Esophagus muscularis mucosa (tissue), 4 donors: ENCODE data around the gene ARHGAP21.

ENCODE experiments used
- EP300 ChIP-seq: sonication (generic); formaldehyde crosslinking; IDR thresholded peaks from one replicate; pipeline ENCODE4 v1.6.1; 2017; ENCODE audit warnings: antibody characterized with exemption
- POLR2A ChIP-seq: fragments of 450-650 bp; IDR thresholded peaks from one replicate; pipeline ENCODE4 v1.6.1; 2017; ENCODE audit warnings: antibody characterized with exemption, moderate library complexity, mild to moderate bottlenecking, low read depth
- TF ChIP-seq, protein P1 (sequence below), 3 experiments: fragments of 200-600 bp in 2 of 3; fragments of 450-650 bp in 1 of 3; sonication (generic) in 2 of 3; IDR thresholded peaks; one replicate each; pipeline ENCODE4 v1.5.1; 2017 to 2019; ENCODE audit warnings: antibody characterized with exemption in 3 of 3, mild to moderate bottlenecking in 2 of 3, moderate library complexity in 1 of 3

DNA sequence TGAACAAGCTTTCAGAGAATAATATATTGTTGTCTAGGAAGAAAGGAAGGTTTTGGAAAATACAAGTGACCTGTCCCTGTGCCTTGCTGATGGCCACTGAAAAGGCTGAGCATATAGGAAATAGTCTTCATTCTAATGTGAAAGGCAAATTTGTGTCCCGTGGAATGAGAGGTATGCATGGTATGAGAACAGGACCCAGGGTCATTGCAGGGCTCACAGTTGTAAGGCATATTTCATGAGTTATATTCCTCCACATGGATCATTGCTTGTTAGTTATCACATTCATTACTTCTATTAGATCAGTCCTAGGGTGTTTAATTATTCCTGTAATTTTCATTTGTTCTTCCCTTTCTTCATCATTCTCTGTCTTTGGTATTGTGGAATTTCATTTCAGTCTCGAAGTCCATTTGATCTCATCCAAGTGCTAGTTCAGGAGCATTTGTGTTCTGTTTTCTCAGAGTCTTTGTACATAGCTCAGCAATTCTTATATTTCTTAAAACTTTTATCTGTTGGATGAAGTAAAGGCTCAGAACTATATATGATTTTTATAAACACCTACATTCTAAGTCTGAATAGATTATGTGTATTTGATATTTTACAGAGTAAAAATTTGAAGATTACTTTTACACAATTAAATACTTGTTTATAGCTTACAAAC, 39.4 kb upstream of the ARHGAP21 start:
- TF ChIP-seq POLR2A: no peak
- TF ChIP-seq, protein P1, sequence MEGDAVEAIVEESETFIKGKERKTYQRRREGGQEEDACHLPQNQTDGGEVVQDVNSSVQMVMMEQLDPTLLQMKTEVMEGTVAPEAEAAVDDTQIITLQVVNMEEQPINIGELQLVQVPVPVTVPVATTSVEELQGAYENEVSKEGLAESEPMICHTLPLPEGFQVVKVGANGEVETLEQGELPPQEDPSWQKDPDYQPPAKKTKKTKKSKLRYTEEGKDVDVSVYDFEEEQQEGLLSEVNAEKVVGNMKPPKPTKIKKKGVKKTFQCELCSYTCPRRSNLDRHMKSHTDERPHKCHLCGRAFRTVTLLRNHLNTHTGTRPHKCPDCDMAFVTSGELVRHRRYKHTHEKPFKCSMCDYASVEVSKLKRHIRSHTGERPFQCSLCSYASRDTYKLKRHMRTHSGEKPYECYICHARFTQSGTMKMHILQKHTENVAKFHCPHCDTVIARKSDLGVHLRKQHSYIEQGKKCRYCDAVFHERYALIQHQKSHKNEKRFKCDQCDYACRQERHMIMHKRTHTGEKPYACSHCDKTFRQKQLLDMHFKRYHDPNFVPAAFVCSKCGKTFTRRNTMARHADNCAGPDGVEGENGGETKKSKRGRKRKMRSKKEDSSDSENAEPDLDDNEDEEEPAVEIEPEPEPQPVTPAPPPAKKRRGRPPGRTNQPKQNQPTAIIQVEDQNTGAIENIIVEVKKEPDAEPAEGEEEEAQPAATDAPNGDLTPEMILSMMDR (IDR thresholded peaks at IDR 0.05): no peak
- TF ChIP-seq EP300: no peak
